Frontal cortex (tissue), 4 donors: Measurements from ENCODE around the gene CNPY2. TPM values are rescaled to one million over a fixed set of nuclear protein-coding genes. Genes with fewer than 3 reads are reported as not detected.
A peak's percentile ranks its signal among the peaks of the same experiment; 100 is the strongest.
"Not testable (repeated sequence)": the region's sequence is repeated elsewhere in the genome, so short reads cannot be mapped to it uniquely, and the experiment has no call there.

ENCODE experiments used
- DNase-seq, 2 donors: peaks; one replicate each; pipeline ENCODE4 v3.0.0; 2012; ENCODE audit warnings: low spot score in 2 of 2
- FAIRE-seq: peaks from 2 replicates; lab custom pipeline; 2012; peaks lifted over from hg19 to GRCh38; lab: Jason Lieb, UNC
- total RNA-seq: library from RNA; depleted of rRNA; stranded (reverse); fragments of >200 nt; gene quantifications from one replicate; pipeline ENCODE4 v1.2.3, GENCODE V29; 2014
- donor health status: control.
- donor health status: control.
- donor health status: control.

CNPY2 gene
- total RNA-seq, 1 donor from 2014 or later: 42.8 TPM

- DNase-seq (no peak), FAIRE-seq (no peak)
These were observed 18.7 kb upstream of the CNPY2 start for GRCh38 chr12:56334490-56334793.

DNA sequence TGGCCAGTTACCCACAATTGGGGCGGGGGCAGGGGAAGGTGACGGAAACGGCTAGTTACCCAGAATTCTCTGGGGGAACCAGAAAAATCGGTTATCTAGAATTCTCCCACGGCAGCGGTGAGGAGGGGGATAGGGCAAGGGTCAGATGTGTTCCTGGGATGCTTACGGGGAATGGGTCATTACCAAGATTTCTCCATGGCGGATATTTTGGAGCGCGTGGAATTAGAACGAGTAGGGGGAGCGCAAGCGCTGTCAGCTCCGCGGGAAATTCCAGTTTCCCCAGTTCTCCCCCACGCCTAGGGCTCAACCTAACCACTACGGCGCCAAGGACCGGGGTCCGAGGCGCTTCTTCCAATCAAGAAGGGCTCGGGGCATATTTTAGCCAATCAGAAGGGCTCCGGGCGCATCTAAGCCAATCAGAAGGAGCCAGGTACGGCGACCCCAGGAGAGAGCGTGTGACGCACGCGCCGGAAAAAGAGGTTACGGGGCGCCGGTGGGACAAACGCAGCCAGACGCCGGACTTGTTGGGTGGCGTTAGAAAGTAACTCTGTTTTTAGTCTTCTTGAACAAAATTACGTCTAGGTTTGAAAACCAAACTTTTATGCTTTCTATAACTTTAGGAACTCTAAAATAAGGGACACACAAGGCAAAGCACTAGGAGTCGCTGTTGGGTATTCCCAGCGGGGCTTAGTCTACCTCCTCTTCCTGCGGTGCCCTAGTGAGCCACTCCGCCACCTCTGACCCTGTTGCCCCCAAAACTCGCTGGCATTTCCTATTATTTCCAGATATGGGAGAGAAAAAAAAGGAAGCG is 18.1 kb upstream of the CNPY2 start, which contains the start of gene PAN2:
TSS of gene PAN2 (minus strand) at position 322 of the 811 bp plus-strand sequence. CDS start 906 bp downstream, outside the sequence.
- FAIRE-seq: no peak

GRCh38 chr12:56333197-56333678 is 17.4 kb upstream of the CNPY2 start:
- DNase-seq: no peak
- no peak for FAIRE-seq

More for the DNA sequence above, 18.1 kb upstream of the CNPY2 start, which contains the start of gene PAN2:
- DNase-seq: peak; percentile 78 to 94

GRCh38 chr12:56332512-56333196 is 16.9 kb upstream of the CNPY2 start:
- FAIRE-seq: no peak
- no peak for DNase-seq

GRCh38 chr12:56330936-56331490 is 15.2 kb upstream of the CNPY2 start:
- FAIRE-seq (no peak), DNase-seq (no peak)

- no peak for DNase-seq
- FAIRE-seq: no peak
These were observed 10.7 kb upstream of the CNPY2 start for GRCh38 chr12:56326533-56326932.

DNA sequence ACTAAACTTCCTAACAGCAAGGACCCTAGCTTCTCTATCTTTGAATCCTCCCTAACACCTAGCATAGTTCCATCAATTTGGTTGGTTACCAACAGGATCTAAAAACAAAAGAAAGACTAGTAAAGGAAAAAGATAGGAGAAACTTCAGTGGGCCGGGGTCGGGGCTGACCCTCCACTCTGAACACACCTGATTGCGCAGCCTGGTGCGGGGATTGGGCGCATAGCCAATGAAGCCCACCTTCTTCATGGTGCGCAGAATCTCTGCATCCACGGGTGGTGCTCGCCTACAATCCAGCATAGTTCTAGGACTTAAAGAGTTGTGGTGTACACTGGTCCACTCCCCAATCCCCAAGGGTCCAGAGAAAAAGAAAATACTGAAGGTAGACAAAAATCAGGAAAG is 10.3 kb upstream of the CNPY2 start:
- FAIRE-seq: no peak
- no peak for DNase-seq

DNA sequence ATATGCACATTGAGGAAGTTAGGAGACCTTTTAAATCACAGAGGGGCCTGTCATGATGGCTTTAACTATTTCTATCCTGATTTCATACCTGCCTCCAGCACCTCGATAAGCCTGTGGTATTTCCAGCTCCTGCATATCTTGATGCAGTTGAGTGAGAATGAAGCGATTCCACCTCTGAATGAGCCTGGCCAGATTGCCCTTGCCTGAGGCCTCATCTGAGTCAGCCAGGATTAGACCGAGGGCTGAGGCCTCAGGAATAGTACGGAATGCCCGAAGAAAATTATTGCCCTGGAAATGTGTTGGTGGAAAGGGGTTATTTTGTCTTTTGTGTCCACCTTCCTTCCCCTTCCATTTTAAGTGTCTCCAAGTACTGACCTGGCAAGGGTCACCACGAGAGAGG is 8.4 kb upstream of the CNPY2 start:
- FAIRE-seq: no peak

GRCh38 chr12:56321610-56322009 is 5.8 kb upstream of the CNPY2 start:
- FAIRE-seq, DNase-seq: not testable (repeated sequence)

More for the DNA sequence above, 8.4 kb upstream of the CNPY2 start:
- DNase-seq: no peak

- DNase-seq (no peak), FAIRE-seq (no peak)
These were observed 5.2 kb upstream of the CNPY2 start for GRCh38 chr12:56321027-56321426.

GRCh38 chr12:56317675-56318074 is 1.9 kb upstream of the CNPY2 start:
- DNase-seq (no peak), FAIRE-seq (no peak)

DNA sequence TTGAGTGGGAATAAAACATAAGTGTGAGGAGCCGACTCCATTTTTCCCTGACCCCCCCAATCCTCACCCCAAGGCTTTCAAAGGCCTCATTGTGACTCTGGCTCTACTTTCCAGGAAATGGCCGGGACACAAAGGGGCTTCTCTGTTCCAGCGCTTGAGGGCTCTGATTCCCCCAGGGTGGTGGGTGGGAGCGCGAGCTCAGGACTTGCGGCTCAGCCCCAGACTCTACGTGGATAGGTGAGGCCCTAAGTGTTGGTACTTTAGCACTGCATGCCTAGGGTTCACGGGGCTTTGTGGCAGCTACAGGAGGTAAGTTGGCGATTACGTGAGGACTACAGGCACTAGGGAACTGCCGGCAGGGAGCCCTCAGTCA is 553 bp downstream of the CNPY2 start:
- DNase-seq: peak; percentile 44 to 45
- no peak for FAIRE-seq

DNA sequence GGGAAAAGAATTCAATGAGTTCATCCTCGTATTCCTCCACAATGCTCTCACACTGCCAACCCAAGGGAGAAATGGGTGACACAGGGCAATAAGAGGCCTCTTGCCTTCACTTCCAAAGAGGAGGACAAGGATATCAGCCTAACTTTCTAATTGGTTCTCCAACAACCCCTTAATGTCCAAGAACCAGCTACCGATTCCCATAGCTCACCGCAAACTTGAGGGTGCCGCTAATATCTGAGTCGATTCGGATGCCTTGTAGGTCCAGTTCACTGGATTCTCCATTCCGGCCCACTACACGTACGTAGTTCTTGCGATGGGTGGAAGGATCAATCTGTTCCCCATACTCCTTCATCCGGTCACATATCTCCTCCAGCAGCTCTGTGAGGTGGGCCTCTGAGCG is 4.8 kb downstream of the CNPY2 start:
- FAIRE-seq: no peak
- no peak for DNase-seq

- FAIRE-seq (no peak), DNase-seq (no peak)
These were observed 7.1 kb downstream of the CNPY2 start for GRCh38 chr12:56308714-56309113.

DNA sequence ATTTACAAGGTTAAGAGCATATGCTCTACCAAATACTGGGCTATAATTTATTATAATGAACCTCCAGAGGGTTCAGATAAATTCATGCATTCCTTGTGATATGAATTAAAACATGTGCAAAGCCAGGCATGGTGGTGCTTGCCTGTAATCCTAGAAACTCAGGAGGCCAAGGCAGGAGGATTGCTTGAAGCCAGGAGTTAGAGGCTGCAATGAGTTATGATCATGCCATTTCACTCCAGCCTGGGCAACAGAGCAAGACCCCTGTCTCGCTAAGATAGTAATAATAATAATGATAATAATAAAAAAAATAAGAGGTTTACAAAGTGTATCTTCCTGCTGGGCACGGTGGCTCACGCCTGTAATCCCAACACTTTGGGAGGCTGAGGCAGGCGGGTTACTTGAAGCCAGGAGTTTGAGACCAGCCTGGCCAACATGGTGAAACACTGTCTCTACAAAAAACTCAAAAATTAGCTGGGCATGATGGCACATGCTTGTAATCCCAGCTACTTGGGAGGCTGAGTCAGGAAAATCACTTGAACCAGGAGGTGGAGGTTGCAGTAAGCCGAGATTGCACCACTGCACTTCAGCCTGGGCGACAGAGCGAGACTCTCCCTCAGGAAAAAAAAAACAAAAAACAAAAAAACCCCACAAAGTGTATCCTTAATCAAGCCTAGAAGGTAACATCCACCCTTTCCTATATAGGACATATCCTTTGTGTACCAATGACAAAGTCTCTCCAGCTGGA is 8.4 kb downstream of the CNPY2 start:
- FAIRE-seq (no peak), DNase-seq (no peak)

DNA sequence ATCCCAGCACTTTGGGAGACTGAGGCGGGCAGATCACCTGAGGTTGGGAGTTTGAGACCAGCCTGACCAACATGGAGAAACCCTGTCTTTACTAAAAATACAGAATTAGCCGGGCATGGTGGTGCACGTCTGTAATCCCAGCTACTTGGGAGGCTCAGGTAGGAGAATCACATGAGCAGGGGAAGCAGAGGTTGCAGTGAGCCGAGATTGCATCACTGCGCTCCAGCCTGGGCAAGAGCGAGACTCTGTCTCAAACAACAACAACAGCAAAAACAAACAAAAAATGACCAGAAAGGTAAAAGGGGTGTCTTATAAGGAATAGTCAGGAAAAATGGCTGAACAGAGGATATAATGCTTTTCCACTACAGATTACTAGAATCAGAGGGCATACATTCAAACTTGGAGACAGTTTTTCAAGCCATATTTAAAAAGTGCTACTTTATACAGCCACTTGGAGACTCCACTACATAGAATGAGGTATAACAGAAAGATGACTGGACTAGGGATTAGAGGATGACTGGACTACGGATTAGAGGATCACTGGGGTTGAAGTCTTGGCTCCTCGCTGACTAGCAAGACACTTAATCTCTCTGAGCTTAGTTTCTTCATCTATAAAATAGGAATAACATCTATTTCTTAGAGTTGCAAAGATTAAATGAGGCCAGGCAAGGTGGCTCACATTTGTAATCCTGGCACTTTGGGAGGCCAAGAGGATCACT is 10.8 kb downstream of the CNPY2 start:
- no peak for FAIRE-seq
- no peak for DNase-seq

DNA sequence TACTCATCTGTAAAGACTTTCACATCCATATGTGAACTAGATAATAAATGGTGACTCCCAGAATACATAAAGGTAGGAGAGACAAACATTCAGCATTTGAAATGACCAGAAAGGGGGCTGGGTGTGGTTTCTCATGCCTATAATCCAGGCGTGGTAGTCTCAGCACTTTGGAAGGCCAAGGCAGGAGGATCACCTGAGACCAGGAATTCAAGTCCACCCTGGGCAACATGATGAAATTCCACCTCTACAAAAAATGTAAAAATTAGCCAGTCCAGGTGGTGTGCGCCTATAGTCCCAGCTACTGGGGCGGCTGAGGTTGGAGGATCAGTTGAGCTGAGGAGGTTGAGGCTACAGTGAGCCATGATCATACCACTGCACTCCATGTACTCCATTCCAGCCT is 11.5 kb downstream of the CNPY2 start:
- FAIRE-seq (no peak), DNase-seq (no peak)

GRCh38 chr12:56300644-56301464 is 14.9 kb downstream of the CNPY2 start:
- FAIRE-seq (no peak), DNase-seq (no peak)
